HAP-1 (cell line): ENCODE measurements around the gene ADAMTS13.

Experiments used
- DNase-seq, 2 experiments: peaks; one replicate each; pipeline ENCODE4 v3.0.0-alpha.2; 2016 to 2020; ENCODE audit warnings: low spot score in 2 of 2
- H3K27me3 ChIP-seq: fragments of 250-450 bp; sonication (Bioruptor Pico); 2 replicates; pipeline ENCODE4 v1.5.1; 2020; ENCODE audit warnings: low read depth, mild to moderate bottlenecking, moderate library complexity
- H3K36me3 ChIP-seq: fragments of 250-450 bp; sonication (Bioruptor Pico); replicated peaks from 2 replicates; pipeline ENCODE4 v1.5.1; 2020; ENCODE audit warnings: mild to moderate bottlenecking
- H3K4me1 ChIP-seq: fragments of 250-450 bp; sonication (Bioruptor Pico); 2 replicates; pipeline ENCODE4 v1.5.1; 2020; ENCODE audit warnings: mild to moderate bottlenecking
- H3K4me3 ChIP-seq: fragments of 250-450 bp; sonication (Bioruptor Pico); 2 replicates; pipeline ENCODE4 v1.5.1; 2020; ENCODE audit warnings: mild to moderate bottlenecking, moderate library complexity
- H3K9me3 ChIP-seq: fragments of 250-450 bp; sonication (Bioruptor Pico); 2 replicates; pipeline ENCODE4 v1.5.1; 2020; ENCODE audit warnings: mild to moderate bottlenecking, moderate library complexity
- in situ Hi-C: fragments of 300-500 bp; cut with MboI; formaldehyde crosslinking; loops from 3 replicates; pipeline ENCODE4 v1.14.3; 2020; ENCODE audit warnings: low sequenced_read_pairs, inconsistent platforms, mixed read lengths

Gene ADAMTS13

DNA sequence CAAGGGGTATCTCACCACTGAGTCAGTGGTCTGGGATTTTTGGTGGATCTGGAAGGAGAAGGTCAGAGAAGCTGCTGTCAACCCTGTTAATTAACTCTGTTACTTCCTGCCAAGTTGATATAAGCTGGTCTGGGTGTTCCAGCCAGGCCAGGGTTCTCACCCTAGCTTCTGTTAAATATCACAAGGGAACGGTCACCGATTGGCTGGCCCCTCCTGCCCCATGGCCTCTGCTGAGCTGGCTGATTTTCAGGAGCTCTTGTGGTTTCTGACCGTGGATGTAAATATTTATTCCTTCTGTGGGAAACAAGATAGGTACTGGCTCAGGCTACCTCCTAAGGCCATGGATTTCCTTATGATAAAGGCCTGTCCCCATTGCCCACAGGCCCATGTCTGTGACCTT lies 1.0 kb downstream of the ADAMTS13 start:
- DNase-seq, result no peak
- in situ Hi-C loops, result no loop called here
- Histone ChIP-seq H3K4me1 (0 out of 2 replicates have a peak, but pooled peaks cover 3% of the 10 kb centered on the region), H3K9me3 (no peaks in the 10 kb centered on the region; the same call in 1 of the 2 replicates), H3K4me3 (no peak overlapping the region), H3K27me3 (0 out of 2 replicates have a peak, but pooled peaks cover 2% of the 10 kb centered on the region), H3K36me3 (no peaks in the 10 kb centered on the region)

- 0 out of 2 replicates have a peak, but pooled peaks cover 2% of the 10 kb centered on the region for H3K27me3 ChIP-seq
- no peaks in the 10 kb centered on the region; the same call in 1 of the 2 replicates for H3K9me3 ChIP-seq
- no peak for DNase-seq
- H3K4me1 ChIP-seq, result no peaks in the 10 kb centered on the region
- no peak overlapping the region for H3K4me3 ChIP-seq
- in situ Hi-C loops, result no loop called here
- no peaks in the 10 kb centered on the region for H3K36me3 ChIP-seq
Measured at GRCh38 chr9:133424187-133424586, 2.0 kb downstream of the ADAMTS13 start.

GRCh38 chr9:133425049-133425632 lies 3.0 kb downstream of the ADAMTS13 start:
- Histone ChIP-seq H3K36me3 (no peaks in the 10 kb centered on the region), H3K9me3 (no peaks in the 10 kb centered on the region), H3K4me1 (no peaks in the 10 kb centered on the region), H3K4me3 (no peak overlapping the region), H3K27me3 (0 out of 2 replicates have a peak, but pooled peaks cover 2% of the 10 kb centered on the region)
- no peak for DNase-seq
- in situ Hi-C loops, result no loop called here

- in situ Hi-C loops, result no loop called here
Measured at GRCh38 chr9:133426011-133426410, 3.8 kb downstream of the ADAMTS13 start.

DNA sequence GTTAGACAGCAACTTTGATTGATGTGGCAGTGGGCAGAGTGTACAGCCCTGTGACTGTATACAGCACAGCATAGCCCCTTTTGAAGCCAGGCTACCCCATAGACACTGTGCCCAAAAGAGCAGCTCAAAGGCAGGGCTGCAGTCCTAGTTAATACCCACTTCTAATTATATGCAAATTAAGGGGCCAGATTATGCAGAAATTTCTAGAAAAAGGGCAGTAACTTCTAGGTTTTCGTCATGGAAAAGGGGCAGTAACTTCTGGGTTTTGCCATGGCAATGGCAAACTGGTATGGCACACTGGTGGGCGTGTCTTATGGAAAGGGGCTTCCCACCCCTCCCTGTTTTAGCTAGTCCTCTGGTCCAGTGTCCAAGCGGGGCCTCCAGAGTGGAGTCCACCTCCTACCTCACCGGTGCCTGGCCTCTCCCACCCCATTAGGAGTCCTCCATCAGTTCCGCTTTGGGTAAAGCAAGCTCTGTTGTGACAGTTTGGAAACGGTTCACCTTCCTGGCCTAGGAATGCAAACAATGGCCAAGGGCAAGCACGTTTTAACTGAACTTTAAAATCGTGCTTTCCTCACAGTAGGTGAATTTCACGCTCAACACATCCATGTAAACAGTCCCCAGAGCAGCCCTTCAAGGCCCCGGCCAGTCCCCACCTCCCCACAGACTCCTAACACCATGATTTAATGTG lies 5.6 kb downstream of the ADAMTS13 start:
- in situ Hi-C loops, result no loop called here
- H3K4me3 ChIP-seq, result no peak overlapping the region
- no peaks in the 10 kb centered on the region for H3K9me3 ChIP-seq
- H3K4me1 ChIP-seq, result no peaks in the 10 kb centered on the region
- H3K27me3 ChIP-seq, result 0 out of 2 replicates have a peak, but pooled peaks cover 2% of the 10 kb centered on the region
- DNase-seq, result no peak
- no peaks in the 10 kb centered on the region for H3K36me3 ChIP-seq

More at GRCh38 chr9:133426011-133426410, 3.8 kb downstream of the ADAMTS13 start:
- H3K9me3 ChIP-seq, result no peaks in the 10 kb centered on the region
- H3K4me3 ChIP-seq, result no peak overlapping the region
- H3K36me3 ChIP-seq, result no peaks in the 10 kb centered on the region
- no peaks in the 10 kb centered on the region for H3K4me1 ChIP-seq
- no peak for DNase-seq
- H3K27me3 ChIP-seq, result 0 out of 2 replicates have a peak, but pooled peaks cover 2% of the 10 kb centered on the region

GRCh38 chr9:133428617-133429101 lies 6.5 kb downstream of the ADAMTS13 start:
- Histone ChIP-seq H3K4me1 (no peaks in the 10 kb centered on the region), H3K27me3 (0 out of 2 replicates have a peak, but pooled peaks cover 2% of the 10 kb centered on the region), H3K36me3 (no peaks in the 10 kb centered on the region), H3K9me3 (no peaks in the 10 kb centered on the region), H3K4me3 (no peak overlapping the region)
- in situ Hi-C loops, result no loop called here
- peak; percentile 39 to 65 for DNase-seq

GRCh38 chr9:133429214-133429613 lies 7.0 kb downstream of the ADAMTS13 start:
- Histone ChIP-seq H3K9me3 (no peaks in the 10 kb centered on the region), H3K4me3 (no peak overlapping the region), H3K36me3 (no peaks in the 10 kb centered on the region), H3K4me1 (no peaks in the 10 kb centered on the region), H3K27me3 (0 out of 2 replicates have a peak, but pooled peaks cover 2% of the 10 kb centered on the region)
- no peak for DNase-seq
- in situ Hi-C loops, result no loop called here

- no peak overlapping the region for H3K4me3 ChIP-seq
Measured at GRCh38 chr9:133429641-133430161, 7.5 kb downstream of the ADAMTS13 start.

GRCh38 chr9:133430244-133430643 lies 8.1 kb downstream of the ADAMTS13 start:
- Histone ChIP-seq H3K27me3 (0 out of 2 replicates have a peak, but pooled peaks cover 2% of the 10 kb centered on the region), H3K4me1 (no peaks in the 10 kb centered on the region), H3K9me3 (no peaks in the 10 kb centered on the region), H3K36me3 (no peaks in the 10 kb centered on the region), H3K4me3 (no peak overlapping the region)
- in situ Hi-C loops, result no loop called here
- no peak for DNase-seq

More at GRCh38 chr9:133429641-133430161, 7.5 kb downstream of the ADAMTS13 start:
- H3K4me1 ChIP-seq, result no peaks in the 10 kb centered on the region
- DNase-seq, result peak in 1 of 2 experiments; percentile 66
- H3K9me3 ChIP-seq, result no peaks in the 10 kb centered on the region
- no peaks in the 10 kb centered on the region for H3K36me3 ChIP-seq
- in situ Hi-C loops, result no loop called here
- 0 out of 2 replicates have a peak, but pooled peaks cover 2% of the 10 kb centered on the region for H3K27me3 ChIP-seq

DNA sequence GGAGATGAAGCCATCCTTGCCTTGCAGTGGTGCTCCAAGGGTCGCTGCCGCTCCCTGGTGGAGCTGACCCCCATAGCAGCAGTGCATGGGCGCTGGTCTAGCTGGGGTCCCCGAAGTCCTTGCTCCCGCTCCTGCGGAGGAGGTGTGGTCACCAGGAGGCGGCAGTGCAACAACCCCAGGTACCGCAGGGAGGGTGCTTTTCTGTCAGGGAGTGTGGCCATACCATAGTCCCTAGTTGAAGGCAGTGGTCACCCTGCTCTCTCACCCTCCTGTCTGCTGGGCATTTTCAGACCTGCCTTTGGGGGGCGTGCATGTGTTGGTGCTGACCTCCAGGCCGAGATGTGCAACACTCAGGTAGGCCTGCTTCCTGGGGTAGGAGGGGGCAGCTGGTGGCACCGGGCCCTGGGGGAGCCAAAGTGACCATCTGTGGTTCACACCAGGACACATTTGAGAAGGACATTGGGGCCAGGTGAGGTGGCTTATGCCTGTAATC lies 11.2 kb downstream of the ADAMTS13 start:
- Histone ChIP-seq H3K9me3 (no peaks in the 10 kb centered on the region), H3K27me3 (no peaks in the 10 kb centered on the region), H3K4me3 (no peak overlapping the region), H3K36me3 (no peaks in the 10 kb centered on the region), H3K4me1 (no peaks in the 10 kb centered on the region)
- DNase-seq, result no peak
- in situ Hi-C loops, result no loop called here

GRCh38 chr9:133436681-133437080 lies 14.5 kb downstream of the ADAMTS13 start:
- Histone ChIP-seq H3K36me3 (no peaks in the 10 kb centered on the region), H3K9me3 (no peaks in the 10 kb centered on the region), H3K27me3 (no peaks in the 10 kb centered on the region), H3K4me3 (no peak overlapping the region), H3K4me1 (no peaks in the 10 kb centered on the region)
- no peak for DNase-seq
- in situ Hi-C loops, result no loop called here

DNA sequence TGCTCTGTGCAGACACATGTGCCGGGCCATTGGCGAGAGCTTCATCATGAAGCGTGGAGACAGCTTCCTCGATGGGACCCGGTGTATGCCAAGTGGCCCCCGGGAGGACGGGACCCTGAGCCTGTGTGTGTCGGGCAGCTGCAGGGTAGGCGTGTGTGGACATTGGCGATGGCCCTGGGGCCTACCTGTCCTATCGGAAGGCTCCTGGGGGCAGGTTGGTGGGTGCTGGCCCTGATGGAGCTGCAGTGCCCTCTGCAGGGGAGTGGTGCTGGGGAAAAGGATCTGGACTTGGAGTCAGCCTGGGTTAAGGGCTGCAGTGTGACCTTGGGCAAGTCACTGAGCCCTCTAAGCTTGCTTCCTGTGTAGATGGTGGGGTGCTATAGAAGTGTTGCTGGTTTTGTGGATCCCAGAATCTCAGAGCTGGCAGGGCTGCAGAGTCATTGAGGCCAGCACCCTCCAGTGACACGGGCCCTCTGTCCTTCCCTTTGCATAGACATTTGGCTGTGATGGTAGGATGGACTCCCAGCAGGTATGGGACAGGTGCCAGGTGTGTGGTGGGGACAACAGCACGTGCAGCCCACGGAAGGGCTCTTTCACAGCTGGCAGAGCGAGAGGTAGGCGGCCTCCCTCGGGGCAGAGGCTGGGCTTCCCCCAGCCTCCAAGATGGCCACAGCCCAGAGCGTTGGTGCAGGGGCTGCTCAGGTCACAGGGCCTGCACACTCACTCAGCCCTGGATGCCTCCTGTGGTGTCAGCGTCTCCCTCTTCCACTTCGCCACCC lies 15.8 kb downstream of the ADAMTS13 start:
- DNase-seq, result no peak
- H3K4me1 ChIP-seq, result no peaks in the 10 kb centered on the region
- in situ Hi-C loops, result no loop called here
- no peaks in the 10 kb centered on the region for H3K27me3 ChIP-seq
- no peak overlapping the region for H3K4me3 ChIP-seq
- H3K36me3 ChIP-seq, result no peaks in the 10 kb centered on the region
- no peaks in the 10 kb centered on the region for H3K9me3 ChIP-seq

- no peaks in the 10 kb centered on the region for H3K36me3 ChIP-seq
- no peaks in the 10 kb centered on the region for H3K4me1 ChIP-seq
- DNase-seq, result no peak
- H3K27me3 ChIP-seq, result no peaks in the 10 kb centered on the region
- H3K9me3 ChIP-seq, result no peaks in the 10 kb centered on the region
- in situ Hi-C loops, result no loop called here
- H3K4me3 ChIP-seq, result no peak overlapping the region
Measured at GRCh38 chr9:133439337-133439736, 17.2 kb downstream of the ADAMTS13 start.
